CD4-positive, alpha-beta T cell (primary cell): ENCODE results near the gene CDC14B. TPM values are rescaled to one million over a fixed set of nuclear protein-coding genes. Genes with fewer than 3 reads are reported as not detected.

Experiments
- ATAC-seq: fragments of 200-7000 bp; cut with Tn5 transposase; one replicate; pipeline ENCODE4 v1.10.0; 2022; ENCODE audit warnings: mild to moderate bottlenecking; ENCODE audit not compliant: poor library complexity
- CTCF ChIA-PET: fragments of 350-600 bp; sonication (Branson Sonifier 250); formaldehyde crosslinking; loops from one replicate; lab custom pipeline; 2021; ENCODE audit warnings: antibody characterized with exemption, inconsistent platforms; lab: Charles Lee
- POLR2A ChIA-PET: fragments of 350-600 bp; sonication (Branson Sonifier 250); formaldehyde crosslinking; loops from one replicate; lab custom pipeline; 2021; ENCODE audit warnings: antibody characterized with exemption, inconsistent platforms; lab: Charles Lee
- DNase-seq, 14 experiments: peaks; one replicate each; pipeline ENCODE4 v3.0.0-alpha.2; 2013 to 2020; ENCODE audit warnings: mixed read lengths in 2 of 14
- H3K27ac ChIP-seq, 2 donors: one replicate each; pipeline versions ENCODE4 v1.5.1 to v1.7.0; 2013; ENCODE audit warnings: low read length in 2 of 2, low read depth in 1 of 2, mild to moderate bottlenecking in 1 of 2
- H3K27me3 ChIP-seq, 2 experiments: 1 replicate in 1 of 2; 2 replicates in 1 of 2; pipeline versions ENCODE4 v1.6.1 to v1.7.0; 2013; ENCODE audit warnings: low read length in 2 of 2, control low read depth in 1 of 2, mild to moderate bottlenecking in 1 of 2, moderate library complexity in 1 of 2; ENCODE audit not compliant: insufficient read depth in 2 of 2, control insufficient read depth in 1 of 2
- H3K36me3 ChIP-seq: one replicate; pipeline ENCODE4 v1.6.1; 2013; ENCODE audit warnings: low read length, control low read depth; ENCODE audit not compliant: insufficient read depth
- H3K4me1 ChIP-seq: one replicate; pipeline ENCODE4 v1.6.1; 2013; ENCODE audit warnings: low read length, control low read depth; ENCODE audit not compliant: insufficient read depth
- H3K4me3 ChIP-seq: one replicate; pipeline ENCODE4 v1.5.1; 2013; ENCODE audit warnings: mild to moderate bottlenecking, low read length, moderate library complexity
- H3K9me3 ChIP-seq, 2 experiments: 1 replicate in 1 of 2; 2 replicates in 1 of 2; pipeline versions ENCODE4 v1.6.1 to v1.7.0; 2013; ENCODE audit warnings: low read length in 2 of 2, mild to moderate bottlenecking in 2 of 2, control low read depth in 1 of 2, moderate library complexity in 1 of 2; ENCODE audit not compliant: control insufficient read depth in 1 of 2, insufficient read depth in 1 of 2
- H3K27ac Mint-ChIP-seq: one replicate; pipeline ENCODE4 v1.8.0; 2020; ENCODE audit warnings: mixed read lengths
- H3K27me3 Mint-ChIP-seq: one replicate; pipeline ENCODE4 v1.8.0; 2021; ENCODE audit warnings: mixed read lengths
- H3K36me3 Mint-ChIP-seq: one replicate; pipeline ENCODE4 v1.8.0; 2021; ENCODE audit warnings: low read depth, mixed read lengths
- H3K4me1 Mint-ChIP-seq: one replicate; pipeline ENCODE4 v1.8.0; 2021; ENCODE audit warnings: low read depth, mixed read lengths
- H3K4me3 Mint-ChIP-seq: one replicate; pipeline ENCODE4 v1.8.0; 2020; ENCODE audit warnings: mild to moderate bottlenecking, mixed read lengths
- H3K9me3 Mint-ChIP-seq: one replicate; pipeline ENCODE4 v1.8.0; 2020; ENCODE audit warnings: mixed read lengths
- intact Hi-C, 2 experiments: fragments of 100-400 bp; cut with DNase I in 1 of 2; cut with micrococcal nuclease in 1 of 2; formaldehyde crosslinking; loops; one replicate each; pipeline versions ENCODE4 v1.15.1 to v1.9.0; 2023 to 2025; cut with DNase I, micrococcal nuclease
- total RNA-seq, 174 experiments: library from RNA in 2 of 174; stranded (reverse) in 2 of 174; gene quantifications; one replicate each; pipeline ENCODE4 v1.2.3 and lab custom pipeline; 2021 to 2026
- TF ChIP-seq, protein P1 (sequence below): fragments of 200-600 bp; IDR thresholded peaks from one replicate; pipeline ENCODE4 v1.8.0; 2022; ENCODE audit warnings: antibody characterized with exemption, mild to moderate bottlenecking

Gene CDC14B
- total RNA-seq, 2 experiments from 2014 or later = 3.5 TPM

DNA sequence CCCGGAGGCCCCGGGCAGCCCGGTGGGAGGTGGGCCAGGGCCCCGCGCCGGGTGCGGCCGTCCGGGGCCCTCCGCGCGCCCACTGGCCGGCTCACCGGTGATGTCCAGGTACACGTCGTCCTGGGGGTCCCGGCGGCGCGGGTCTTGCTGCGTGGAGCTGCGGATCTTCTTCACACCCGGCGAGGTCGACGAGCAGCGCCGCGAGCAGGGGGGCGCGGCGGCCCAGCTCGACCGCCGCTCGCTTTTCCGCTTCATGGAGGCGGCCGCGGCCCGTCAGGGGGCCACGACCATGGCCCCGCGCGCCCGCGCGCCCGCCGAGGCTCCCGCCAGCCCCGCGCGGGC lies 548 bp downstream of the CDC14B start:
- no peak overlapping the region for H3K4me3 Mint-ChIP-seq
- peak overlapping the region; percentile 46 for H3K4me3 ChIP-seq

DNA sequence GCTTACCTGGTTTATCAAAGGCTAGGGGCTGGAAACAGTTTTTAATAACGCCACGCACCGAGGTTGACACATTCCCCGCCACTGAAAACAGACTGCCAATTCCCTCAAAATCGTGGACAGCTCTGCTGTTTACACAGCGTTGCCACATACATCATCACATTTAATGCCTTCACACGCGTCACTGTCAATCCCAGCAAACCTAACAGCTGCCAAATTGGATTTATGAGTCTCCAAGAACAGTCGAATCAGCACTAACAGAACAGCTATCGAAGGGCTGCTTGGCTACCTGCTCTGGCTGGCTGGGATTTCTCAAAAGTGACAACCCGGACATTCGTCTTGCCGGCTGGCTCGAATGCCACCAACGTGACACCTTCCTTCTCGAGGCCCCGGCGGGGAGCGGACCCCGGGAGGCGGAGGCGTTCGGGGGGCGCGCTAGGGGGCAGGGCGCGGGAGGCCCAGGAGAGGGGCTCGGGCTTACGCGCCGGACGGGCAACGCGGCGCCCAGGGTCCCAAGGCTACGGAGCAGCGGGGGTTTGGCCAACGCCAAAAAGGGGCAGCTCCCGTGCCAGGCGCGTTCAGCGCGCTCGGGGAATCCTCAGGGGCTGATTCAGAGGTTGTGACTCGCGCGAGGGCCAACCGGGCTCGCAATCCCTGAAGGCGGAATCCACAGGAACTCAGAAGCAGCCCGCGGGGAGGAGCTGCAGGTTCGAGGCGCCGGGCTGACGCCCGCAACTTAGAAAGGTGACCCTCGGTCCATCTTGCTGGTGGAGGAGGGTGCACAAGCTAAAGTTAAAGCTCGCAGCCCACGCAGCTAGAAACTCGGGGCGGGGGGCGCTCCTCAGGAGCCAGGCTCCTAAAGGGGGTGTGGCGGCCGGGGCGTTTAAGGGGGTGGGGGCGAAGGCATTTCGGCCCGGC lies 1.2 kb downstream of the CDC14B start:
- no peaks in the 10 kb centered on the region for H3K36me3 ChIP-seq
- CTCF ChIA-PET = interaction anchor here (1.3 kb wide), 1 partner anchor 53 kb away, joined by 3 read pairs; no protein-coding TSS in a partner anchor
- Mint-ChIP-seq H3K4me1 (peaks cover 15% of the 10 kb centered on the region), H3K4me3 (peak overlapping the region; percentile 61), H3K27ac (no peak overlapping the region), H3K36me3 (no peaks in the 10 kb centered on the region), H3K9me3 (no peaks in the 10 kb centered on the region), H3K27me3 (peaks cover 65% of the 10 kb centered on the region)
- no peak overlapping the region for H3K27ac ChIP-seq
- H3K4me3 ChIP-seq = peak overlapping the region; percentile 46
- intact Hi-C loops = no loop called here
- H3K27me3 ChIP-seq = peaks cover 32 to 48% of the 10 kb centered on the region in 2 experiments
- H3K9me3 ChIP-seq = no peaks in the 10 kb centered on the region
- DNase-seq (peak in 6 of 14 experiments; percentile 7 to 54 (median 25)), ATAC-seq (no peak)
- TF ChIP-seq, protein P1, sequence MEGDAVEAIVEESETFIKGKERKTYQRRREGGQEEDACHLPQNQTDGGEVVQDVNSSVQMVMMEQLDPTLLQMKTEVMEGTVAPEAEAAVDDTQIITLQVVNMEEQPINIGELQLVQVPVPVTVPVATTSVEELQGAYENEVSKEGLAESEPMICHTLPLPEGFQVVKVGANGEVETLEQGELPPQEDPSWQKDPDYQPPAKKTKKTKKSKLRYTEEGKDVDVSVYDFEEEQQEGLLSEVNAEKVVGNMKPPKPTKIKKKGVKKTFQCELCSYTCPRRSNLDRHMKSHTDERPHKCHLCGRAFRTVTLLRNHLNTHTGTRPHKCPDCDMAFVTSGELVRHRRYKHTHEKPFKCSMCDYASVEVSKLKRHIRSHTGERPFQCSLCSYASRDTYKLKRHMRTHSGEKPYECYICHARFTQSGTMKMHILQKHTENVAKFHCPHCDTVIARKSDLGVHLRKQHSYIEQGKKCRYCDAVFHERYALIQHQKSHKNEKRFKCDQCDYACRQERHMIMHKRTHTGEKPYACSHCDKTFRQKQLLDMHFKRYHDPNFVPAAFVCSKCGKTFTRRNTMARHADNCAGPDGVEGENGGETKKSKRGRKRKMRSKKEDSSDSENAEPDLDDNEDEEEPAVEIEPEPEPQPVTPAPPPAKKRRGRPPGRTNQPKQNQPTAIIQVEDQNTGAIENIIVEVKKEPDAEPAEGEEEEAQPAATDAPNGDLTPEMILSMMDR = no peak
- peaks cover 15% of the 10 kb centered on the region for H3K4me1 ChIP-seq
- POLR2A ChIA-PET = interaction anchor here (1.1 to 2.5 kb wide), 2 partner anchors 38 to 52 kb away, joined by 3 to 7 read pairs; no protein-coding TSS in a partner anchor

More for the DNA sequence above, 548 bp downstream of the CDC14B start:
- H3K27ac ChIP-seq = no peak overlapping the region
- Mint-ChIP-seq H3K36me3 (no peaks in the 10 kb centered on the region), H3K4me1 (peaks cover 15% of the 10 kb centered on the region), H3K27me3 (peaks cover 65% of the 10 kb centered on the region), H3K9me3 (no peaks in the 10 kb centered on the region), H3K27ac (no peak overlapping the region)
- intact Hi-C loops = no loop called here
- no peaks in the 10 kb centered on the region for H3K9me3 ChIP-seq
- DNase-seq (no peak), ATAC-seq (no peak)
- no peaks in the 10 kb centered on the region for H3K36me3 ChIP-seq
- peaks cover 32 to 43% of the 10 kb centered on the region in 2 experiments for H3K27me3 ChIP-seq
- CTCF ChIA-PET = interaction anchor here (1.3 kb wide), 1 partner anchor 54 kb away, joined by 3 read pairs; no protein-coding TSS in a partner anchor
- peaks cover 15% of the 10 kb centered on the region for H3K4me1 ChIP-seq
- POLR2A ChIA-PET = interaction anchor here (0.6 to 2.5 kb wide), 4 partner anchors 12 to 1522 kb away, joined by 3 to 7 read pairs (median 4); no protein-coding TSS in a partner anchor
- TF ChIP-seq, protein P1 = no peak

DNA sequence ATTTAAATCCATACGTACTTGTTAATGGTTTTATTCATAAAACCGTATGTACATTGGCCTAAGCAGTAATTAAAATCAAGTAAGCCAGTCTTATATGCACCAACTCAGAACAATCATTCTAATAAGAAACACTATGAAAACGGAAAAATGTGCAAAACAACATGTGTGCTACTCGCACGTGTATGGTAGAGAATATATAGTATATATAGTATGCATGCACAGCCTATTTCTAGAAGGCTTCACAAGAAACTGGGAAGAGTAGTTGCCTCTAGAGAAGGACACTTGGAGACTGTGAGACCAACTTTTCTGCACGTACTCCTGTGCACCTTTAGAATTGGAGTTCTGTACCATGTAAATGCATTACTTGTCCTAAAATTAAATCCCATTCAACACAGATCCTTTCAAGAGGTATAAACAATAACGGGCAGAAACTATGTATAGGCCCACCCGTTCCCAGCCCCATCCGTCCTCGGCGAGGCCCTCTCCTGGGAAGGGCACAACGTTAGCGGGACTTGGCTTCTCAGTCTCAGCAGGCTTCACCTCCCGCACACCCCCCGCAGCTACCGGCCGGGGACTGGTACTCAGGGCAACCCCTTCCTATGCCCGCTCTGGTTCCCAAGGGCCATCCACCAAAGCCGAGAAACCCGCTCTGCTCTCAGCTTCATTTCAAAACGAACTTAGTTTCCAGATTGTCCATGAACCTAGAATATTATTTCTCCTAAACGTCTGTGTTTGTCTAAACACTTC lies 2.0 kb downstream of the CDC14B start:
- no peak for DNase-seq
- Mint-ChIP-seq H3K27me3 (peaks cover 70% of the 10 kb centered on the region), H3K4me1 (peaks cover 15% of the 10 kb centered on the region), H3K9me3 (no peaks in the 10 kb centered on the region), H3K27ac (no peak overlapping the region), H3K36me3 (no peaks in the 10 kb centered on the region), H3K4me3 (peak overlapping the region; percentile 61)
- ATAC-seq = no peak
- Histone ChIP-seq H3K27me3 (peaks cover 28 to 54% of the 10 kb centered on the region in 2 experiments), H3K4me1 (peaks cover 15% of the 10 kb centered on the region), H3K27ac (no peak overlapping the region), H3K9me3 (no peaks in the 10 kb centered on the region), H3K4me3 (no peak overlapping the region), H3K36me3 (no peaks in the 10 kb centered on the region)
- ChIA-PET CTCF (no interaction called here), POLR2A (no interaction called here)
- TF ChIP-seq, protein P1 = no peak
- intact Hi-C loops = no loop called here
